Lung (tissue), 12 donors: ENCODE measurements around the gene NAB1. TPM values are rescaled to one million over a fixed set of nuclear protein-coding genes. Genes with fewer than 3 reads are reported as not detected.

Experiments used
- ATAC-seq: fragments of 200-7000 bp; cut with Tn5 transposase; one replicate; pipeline ENCODE4 v1.9.1; 2020; ENCODE audit warnings: moderate number of reproducible peaks; ENCODE audit not compliant: insufficient read depth, low FRiP score
- DNase-seq, 3 donors: peaks; one replicate each; pipeline ENCODE4 v3.0.0-alpha.2; 2013 to 2017
- H3K27ac ChIP-seq, 2 donors: one replicate each; pipeline ENCODE4 v1.5.1; 2013; ENCODE audit warnings: mild to moderate bottlenecking in 2 of 2, moderate library complexity in 2 of 2, control low read depth in 1 of 2, inconsistent platforms in 1 of 2, low read depth in 1 of 2, low read length in 1 of 2
- H3K27me3 ChIP-seq, 3 donors: one replicate each; pipeline ENCODE4 v1.5.1; 2013; ENCODE audit warnings: low read length in 2 of 3; ENCODE audit not compliant: control insufficient read depth in 3 of 3, insufficient read depth in 3 of 3
- H3K36me3 ChIP-seq, 4 donors: one replicate each; pipeline ENCODE4 v1.5.1; 2013; ENCODE audit warnings: low read length in 4 of 4, mild to moderate bottlenecking in 1 of 4, moderate library complexity in 1 of 4; ENCODE audit not compliant: control insufficient read depth in 4 of 4, insufficient read depth in 4 of 4
- H3K4me1 ChIP-seq, 5 donors: one replicate each; pipeline ENCODE4 v1.5.1; 2013; ENCODE audit warnings: low read length in 5 of 5, mild to moderate bottlenecking in 2 of 5, moderate library complexity in 1 of 5; ENCODE audit not compliant: control insufficient read depth in 5 of 5, insufficient read depth in 5 of 5
- H3K4me3 ChIP-seq: one replicate; pipeline ENCODE4 v1.5.1; 2013; ENCODE audit warnings: mild to moderate bottlenecking, control low read depth, moderate library complexity
- H3K9ac ChIP-seq, 2 donors: one replicate each; pipeline ENCODE4 v1.5.1; 2013; ENCODE audit warnings: low read length in 2 of 2, control low read depth in 1 of 2; ENCODE audit not compliant: insufficient read depth in 1 of 2
- H3K9me3 ChIP-seq, 4 donors: one replicate each; pipeline ENCODE4 v1.5.1; 2013; ENCODE audit warnings: low read length in 3 of 4, mild to moderate bottlenecking in 1 of 4, moderate library complexity in 1 of 4; ENCODE audit not compliant: control insufficient read depth in 4 of 4, insufficient read depth in 3 of 4
- WGBS, 2 donors: extraction: QIAGEN DNeasy Blood & Tissue Kit; methylation state at CpG; one replicate each; pipeline ENCODE4 v1.1.7; 2013; 5-methylcytosine and 5-hydroxymethylcytosine counted together
- polyA plus RNA-seq, 2 donors: library from polyadenylated mRNA; stranded (reverse); fragments of 200-250 nt; gene quantifications; one replicate each; pipeline ENCODE4 v1.2.1, GENCODE V29; 2013
- total RNA-seq, 2 donors: library from RNA; depleted of rRNA in 1 of 2; stranded (reverse); fragments of >200 nt in 1 of 2; gene quantifications; one replicate each; pipeline ENCODE4 v1.2.1, GENCODE V29; 2014 to 2021
- TF ChIP-seq, protein P1 (sequence below): IDR thresholded peaks from 2 replicates; pipeline ENCODE4 v1.5.1; 2012; ENCODE audit warnings: mild to moderate bottlenecking; ENCODE audit errors: control extremely low read depth, extremely low read depth
- donor health status: control.
- donor health status: control.
- donor health status: Bipolar disorder and iron deficiency.
- donor health status: healthy.
- donor health status: DM: yes; HTN: yes; CAD: no.

NAB1 gene
- total and polyA plus RNA-seq, 4 donors: 14.3 to 71.9 (median 22.2) TPM

DNA sequence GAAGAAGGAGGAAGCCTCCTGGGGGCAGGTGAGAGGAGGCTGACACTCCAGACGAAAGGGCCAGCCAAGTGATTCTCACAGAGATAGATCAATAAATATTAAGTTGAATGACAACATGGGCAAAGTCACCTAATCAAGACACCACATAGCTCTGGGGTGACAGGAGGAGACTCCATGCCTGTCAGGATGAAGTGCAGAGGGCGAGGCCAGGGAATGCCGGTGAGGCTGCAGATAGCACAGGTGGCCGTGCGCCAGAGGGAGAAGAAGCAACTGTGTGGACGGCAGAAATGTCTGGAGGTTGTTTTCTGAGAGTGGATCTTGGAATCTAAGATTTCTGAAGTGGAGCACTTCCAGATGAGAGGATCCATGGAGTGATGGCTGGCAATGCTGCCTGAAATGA lies 71.4 kb downstream of the NAB1 start:
- H3K27ac ChIP-seq: no peak overlapping the region
- no peaks in the 10 kb centered on the region for H3K36me3 ChIP-seq
- no peaks in the 10 kb centered on the region for H3K27me3 ChIP-seq
- H3K4me1 ChIP-seq: peaks cover 0 to 14% (median 0%) of the 10 kb centered on the region in 5 donors
- H3K9ac ChIP-seq: no peak overlapping the region
- 74 to 83% methylated on average over 6 of the region's 6 CpGs for WGBS, 2 donors
- DNase-seq (no peak), ATAC-seq (no peak)
- TF ChIP-seq, protein P1, sequence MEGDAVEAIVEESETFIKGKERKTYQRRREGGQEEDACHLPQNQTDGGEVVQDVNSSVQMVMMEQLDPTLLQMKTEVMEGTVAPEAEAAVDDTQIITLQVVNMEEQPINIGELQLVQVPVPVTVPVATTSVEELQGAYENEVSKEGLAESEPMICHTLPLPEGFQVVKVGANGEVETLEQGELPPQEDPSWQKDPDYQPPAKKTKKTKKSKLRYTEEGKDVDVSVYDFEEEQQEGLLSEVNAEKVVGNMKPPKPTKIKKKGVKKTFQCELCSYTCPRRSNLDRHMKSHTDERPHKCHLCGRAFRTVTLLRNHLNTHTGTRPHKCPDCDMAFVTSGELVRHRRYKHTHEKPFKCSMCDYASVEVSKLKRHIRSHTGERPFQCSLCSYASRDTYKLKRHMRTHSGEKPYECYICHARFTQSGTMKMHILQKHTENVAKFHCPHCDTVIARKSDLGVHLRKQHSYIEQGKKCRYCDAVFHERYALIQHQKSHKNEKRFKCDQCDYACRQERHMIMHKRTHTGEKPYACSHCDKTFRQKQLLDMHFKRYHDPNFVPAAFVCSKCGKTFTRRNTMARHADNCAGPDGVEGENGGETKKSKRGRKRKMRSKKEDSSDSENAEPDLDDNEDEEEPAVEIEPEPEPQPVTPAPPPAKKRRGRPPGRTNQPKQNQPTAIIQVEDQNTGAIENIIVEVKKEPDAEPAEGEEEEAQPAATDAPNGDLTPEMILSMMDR: no peak
- no peaks in the 10 kb centered on the region for H3K9me3 ChIP-seq
- H3K4me3 ChIP-seq: no peak overlapping the region

DNA sequence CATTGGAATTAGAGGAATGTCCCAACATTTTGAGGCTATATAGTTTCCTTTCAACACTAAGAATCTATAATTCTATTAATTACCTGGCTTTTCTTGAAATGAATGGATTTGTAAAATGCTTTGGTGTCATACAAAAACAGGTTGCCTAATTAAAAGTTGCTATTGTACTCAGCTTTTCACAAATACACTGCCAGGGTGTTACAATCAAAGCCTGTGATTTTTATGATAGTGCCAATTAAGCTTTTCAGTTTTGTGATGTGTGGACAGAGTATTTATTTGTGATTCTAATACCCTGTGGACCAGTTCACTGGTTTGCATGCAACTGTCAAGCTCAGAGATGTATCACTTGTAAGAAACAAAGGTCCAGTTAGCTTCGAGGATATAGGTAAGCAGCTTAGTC lies 71.8 kb downstream of the NAB1 start:
- Histone ChIP-seq H3K4me3 (no peak overlapping the region), H3K27me3 (no peaks in the 10 kb centered on the region), H3K27ac (no peak overlapping the region), H3K9ac (no peak overlapping the region), H3K36me3 (no peaks in the 10 kb centered on the region), H3K9me3 (no peaks in the 10 kb centered on the region), H3K4me1 (peaks cover 0 to 16% (median 0%) of the 10 kb centered on the region in 5 donors)
- ATAC-seq: no peak
- TF ChIP-seq, protein P1: no peak
- no peak for DNase-seq
- WGBS, 2 donors: 67 to 76% methylated on average over 1 of the region's 1 CpG

DNA sequence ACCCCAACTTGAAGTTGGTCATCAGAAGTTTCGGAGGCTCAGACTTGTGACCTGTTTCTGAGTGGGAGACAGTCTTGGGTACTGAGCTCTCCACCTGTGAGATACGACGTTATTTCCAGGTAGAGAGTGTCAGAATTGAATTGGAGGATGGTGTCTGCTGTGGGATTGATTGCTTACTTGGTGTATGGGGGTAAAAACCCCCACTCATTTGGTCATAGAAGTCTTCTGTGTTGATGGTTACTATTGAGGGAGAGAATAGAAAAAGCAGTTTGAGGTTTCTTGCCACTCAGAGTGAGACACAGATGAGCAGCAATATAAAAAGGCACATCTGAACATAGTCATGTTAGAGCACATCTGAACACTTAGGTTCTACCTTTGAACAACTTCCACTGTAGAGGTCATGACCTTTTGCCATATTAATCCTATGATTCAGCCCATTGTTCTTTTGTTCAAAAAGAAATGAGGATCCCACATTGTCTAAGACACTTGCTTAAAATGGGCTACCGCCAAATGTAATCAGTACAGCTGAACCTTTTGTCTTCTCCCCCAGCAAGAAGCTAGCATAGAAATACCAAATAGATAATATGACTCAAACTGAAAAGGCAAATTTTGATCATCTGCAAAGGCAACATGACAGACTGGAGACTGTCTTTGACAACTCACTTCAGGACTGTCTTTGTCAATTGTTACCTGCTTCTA lies 73.3 kb downstream of the NAB1 start:
- Histone ChIP-seq H3K27me3 (no peaks in the 10 kb centered on the region), H3K9ac (no peak overlapping the region), H3K4me3 (no peak overlapping the region), H3K9me3 (no peaks in the 10 kb centered on the region), H3K27ac (peak overlapping the region in 1 of 2 donors; percentile 46), H3K36me3 (no peaks in the 10 kb centered on the region), H3K4me1 (peaks cover 0 to 16% (median 0%) of the 10 kb centered on the region in 5 donors)
- WGBS, 2 donors: 88 to 93% methylated on average over 4 of the region's 4 CpGs
- ATAC-seq: no peak
- DNase-seq: no peak
- TF ChIP-seq, protein P1: no peak
